Measurements from ENCODE around the gene ST6GALNAC1. TPM values are rescaled to one million over a fixed set of nuclear protein-coding genes. Genes with fewer than 3 reads are reported as not detected.

The ST6GALNAC1 gene
- total RNA-seq, 1 experiment from 2014 or later, result not detected

- H3K4me2 ChIP-seq (ENCODE audit: low read length), result no peak overlapping the region
- POLR2A ChIA-PET, result no interaction called here
- no peak overlapping the region for H2AFZ ChIP-seq (ENCODE audit: low read depth, low read length, poor library complexity, severe bottlenecking)
- TF ChIP-seq ELF1 (IDR thresholded peaks at IDR 0.05; ENCODE audit: borderline replicate concordance, low read depth) (no peak), ZBTB33 (IDR thresholded peaks at IDR 0.05; ENCODE audit: extremely low read depth, insufficient replicate concordance, low read length) (no peak), ZNF274 (IDR thresholded peaks at IDR 0.05; ENCODE audit: low read depth, low read length) (no peak)
- H3K9me2 ChIP-seq (ENCODE audit: insufficient read depth), result no peaks in the 10 kb centered on the region
- CTCF ChIA-PET, result no interaction called here
- no peaks in the 10 kb centered on the region for H3K9me3 ChIP-seq (ENCODE audit: control insufficient read depth in 1 of 2, insufficient read depth in 1 of 2, low read depth in 1 of 2, low read length in 2 of 2)
- ATAC-seq (no peak), DNase-seq (ENCODE audit: low read depth, low spot score) (no peak)
- peaks cover 15 to 20% of the 10 kb centered on the region in 2 experiments for H3K4me1 ChIP-seq (ENCODE audit: control insufficient read depth in 1 of 2, insufficient read depth in 2 of 2, low read length in 2 of 2)
- H3K27ac ChIP-seq (ENCODE audit: low read depth, low read length), result no peak overlapping the region
- H3K36me3 ChIP-seq (ENCODE audit: control insufficient read depth in 1 of 2, insufficient read depth in 2 of 2, low read length in 2 of 2), result no peaks in the 10 kb centered on the region
- H3K27me3 ChIP-seq (ENCODE audit: insufficient read depth, low read length), result no peaks in the 10 kb centered on the region
- RAD21 ChIA-PET (ENCODE audit: low non-redundant PET in 1 of 2, low total read pairs in 2 of 2, uncharacterized antibody in 2 of 2, unreplicated experiment in 2 of 2), result no interaction called here
- H3K79me2 ChIP-seq (ENCODE audit: insufficient read depth, low read length), result no peaks in the 10 kb centered on the region
- H3K9ac ChIP-seq (ENCODE audit: low read length), result no peak overlapping the region
- intact Hi-C loops (cut with micrococcal nuclease), result no loop called here
- BruUV-seq (replicated peaks), result no TSS peak
- H4K20me1 ChIP-seq (ENCODE audit: insufficient read depth), result no peaks in the 10 kb centered on the region
- H3K4me3 ChIP-seq (replicated peaks in 1 of 2; ENCODE audit: low read depth in 1 of 2, low read length in 2 of 2), result no peak overlapping the region
Measured at GRCh38 chr17:76658242-76658662, 14.7 kb upstream of the ST6GALNAC1 start.

GRCh38 chr17:76657505-76658241 is 14.1 kb upstream of the ST6GALNAC1 start:
- ChIA-PET CTCF (interaction anchor here (1.3 kb wide), 1 partner anchor 34 kb away, joined by 3 read pairs; no protein-coding TSS in a partner anchor), POLR2A (no interaction called here), RAD21 (ENCODE audit: low non-redundant PET in 1 of 2, low total read pairs in 2 of 2, uncharacterized antibody in 2 of 2, unreplicated experiment in 2 of 2) (no interaction called here)
- Histone ChIP-seq H3K9me2 (ENCODE audit: insufficient read depth) (no peaks in the 10 kb centered on the region), H2AFZ (ENCODE audit: low read depth, low read length, poor library complexity, severe bottlenecking) (no peak overlapping the region), H3K79me2 (ENCODE audit: insufficient read depth, low read length) (no peaks in the 10 kb centered on the region), H3K4me2 (ENCODE audit: low read length) (no peak overlapping the region), H4K20me1 (ENCODE audit: insufficient read depth) (no peaks in the 10 kb centered on the region), H3K36me3 (ENCODE audit: control insufficient read depth in 1 of 2, insufficient read depth in 2 of 2, low read length in 2 of 2) (no peaks in the 10 kb centered on the region), H3K4me1 (ENCODE audit: control insufficient read depth in 1 of 2, insufficient read depth in 2 of 2, low read length in 2 of 2) (peaks cover 15 to 20% of the 10 kb centered on the region in 2 experiments), H3K9me3 (ENCODE audit: control insufficient read depth in 1 of 2, insufficient read depth in 1 of 2, low read depth in 1 of 2, low read length in 2 of 2) (no peaks in the 10 kb centered on the region), H3K27me3 (ENCODE audit: insufficient read depth, low read length) (no peaks in the 10 kb centered on the region), H3K27ac (ENCODE audit: low read depth, low read length) (no peak overlapping the region), H3K9ac (ENCODE audit: low read length) (no peak overlapping the region), H3K4me3 (replicated peaks in 1 of 2; ENCODE audit: low read depth in 1 of 2, low read length in 2 of 2) (no peak overlapping the region)
- DNase-seq (ENCODE audit: low read depth, low spot score) (no peak), ATAC-seq (no peak)
- intact Hi-C loops (cut with micrococcal nuclease), result no loop called here
- no TSS peak for BruUV-seq (replicated peaks)
- no peak for TF ChIP-seq EZH2 (IDR thresholded peaks at IDR 0.05)
- no peak for TF ChIP-seq CTCF (IDR thresholded peaks at IDR 0.05 in 2 of 3, conservative IDR thresholded peaks at IDR 0.05 in 1 of 3; ENCODE audit: borderline replicate concordance in 1 of 3, insufficient read depth in 1 of 3, low read depth in 2 of 3, low read length in 2 of 3)
- no peak for TF ChIP-seq ZFX (IDR thresholded peaks at IDR 0.05)
- TF ChIP-seq TCF7L2 (IDR thresholded peaks at IDR 0.05; ENCODE audit: borderline replicate concordance, extremely low read depth, insufficient read depth, insufficient read length), result no peak
- no peak for TF ChIP-seq SRF (IDR thresholded peaks at IDR 0.05; ENCODE audit: low read depth)
- TF ChIP-seq ELF1 (IDR thresholded peaks at IDR 0.05; ENCODE audit: borderline replicate concordance, low read depth), result no peak
- TF ChIP-seq POLR2AphosphoS5 (IDR thresholded peaks at IDR 0.05; ENCODE audit: low read depth, low read length), result no peak
- no peak for TF ChIP-seq YY1 (IDR thresholded peaks at IDR 0.05; ENCODE audit: extremely low read depth, insufficient replicate concordance, low read depth, low read length)
- TF ChIP-seq SP1 (IDR thresholded peaks at IDR 0.05; ENCODE audit: low read depth), result no peak
- TF ChIP-seq ZBTB33 (IDR thresholded peaks at IDR 0.05; ENCODE audit: extremely low read depth, insufficient replicate concordance, low read length), result no peak
- TF ChIP-seq CEBPB (IDR thresholded peaks at IDR 0.05; ENCODE audit: low read depth), result no peak

All from HCT116 (cell line).